CD4-positive, alpha-beta T cell treated with Interleukin-4 for 4 hours (primary cell): ENCODE results near the gene KIR3DL3.
"Not testable (repeated sequence)": the region's sequence is repeated elsewhere in the genome, so short reads cannot be mapped to it uniquely, and the experiment has no call there.

Source experiments
- DNase-seq: peaks from one replicate; pipeline ENCODE4 v3.0.0-alpha.2; 2020

KIR3DL3 gene

DNA sequence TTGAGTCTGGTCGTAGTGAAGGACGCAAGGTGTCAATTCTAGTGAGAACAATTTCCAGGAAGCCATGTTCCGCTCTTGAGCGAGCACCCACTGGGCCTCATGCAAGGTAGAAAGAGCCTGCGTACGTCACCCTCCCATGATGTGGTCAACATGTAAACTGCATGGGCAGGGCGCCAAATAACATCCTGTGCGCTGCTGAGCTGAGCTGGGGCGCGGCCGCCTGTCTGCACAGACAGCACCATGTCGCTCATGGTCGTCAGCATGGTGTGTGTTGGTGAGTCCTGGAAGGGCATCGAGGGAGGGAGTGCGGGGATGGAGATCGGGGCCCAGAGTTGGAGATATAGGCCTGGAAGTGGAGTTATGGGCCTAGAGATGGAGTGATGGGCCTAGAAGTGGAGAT is 14.1 kb downstream of the KIR3DL3 start, which contains the start of gene KIR2DL3:
Gene KIR2DL3, plus strand, starts transcription at position 208 of the 400 bp plus-strand sequence. Its CDS starts 33 bp downstream, at position 241.
- not testable (repeated sequence) for DNase-seq

GRCh38 chr19:54738715-54739114 is 14.5 kb downstream of the KIR3DL3 start:
- no peak for DNase-seq

- no peak for DNase-seq
Measured at GRCh38 chr19:54739587-54740497, 15.6 kb downstream of the KIR3DL3 start.

- DNase-seq, result not testable (repeated sequence)
Measured at GRCh38 chr19:54741950-54742349, 17.7 kb downstream of the KIR3DL3 start.

- DNase-seq, result not testable (repeated sequence)
Measured at GRCh38 chr19:54744080-54744479, 19.8 kb downstream of the KIR3DL3 start.

DNA sequence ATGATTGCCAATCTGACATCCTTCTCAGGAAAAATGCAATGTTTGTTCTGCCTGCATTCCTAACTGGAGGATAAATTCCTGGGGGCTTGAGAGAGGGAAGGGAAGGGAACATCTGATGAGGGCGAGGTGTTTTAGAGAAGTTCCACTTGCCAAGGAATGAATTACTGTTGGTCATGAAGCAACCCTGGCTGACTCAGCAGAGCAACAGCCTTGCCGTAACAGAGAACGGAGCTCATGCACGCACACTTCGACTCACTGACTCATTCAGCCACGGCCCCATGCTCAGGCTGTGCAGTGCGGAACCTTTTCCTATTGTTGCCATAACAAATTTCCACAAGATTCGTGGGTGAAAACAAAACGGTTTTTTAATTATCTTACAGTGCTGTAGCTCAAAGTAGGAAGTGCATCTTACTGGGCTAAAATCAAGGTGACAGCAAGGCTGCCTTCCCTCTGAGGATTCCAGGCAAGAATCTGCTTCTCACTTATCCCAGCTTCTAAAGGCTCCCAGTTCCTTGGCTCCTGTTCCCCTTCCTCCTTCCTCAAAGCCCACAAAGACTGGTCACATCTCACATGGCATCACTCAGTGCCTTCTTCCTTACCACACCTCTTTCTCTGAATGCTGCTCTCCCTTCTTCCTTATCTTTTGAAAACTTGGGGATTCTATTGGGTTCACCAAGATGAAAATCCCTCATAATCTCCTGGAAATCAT is 23.5 kb downstream of the KIR3DL3 start:
- DNase-seq, result not testable (repeated sequence)

DNA sequence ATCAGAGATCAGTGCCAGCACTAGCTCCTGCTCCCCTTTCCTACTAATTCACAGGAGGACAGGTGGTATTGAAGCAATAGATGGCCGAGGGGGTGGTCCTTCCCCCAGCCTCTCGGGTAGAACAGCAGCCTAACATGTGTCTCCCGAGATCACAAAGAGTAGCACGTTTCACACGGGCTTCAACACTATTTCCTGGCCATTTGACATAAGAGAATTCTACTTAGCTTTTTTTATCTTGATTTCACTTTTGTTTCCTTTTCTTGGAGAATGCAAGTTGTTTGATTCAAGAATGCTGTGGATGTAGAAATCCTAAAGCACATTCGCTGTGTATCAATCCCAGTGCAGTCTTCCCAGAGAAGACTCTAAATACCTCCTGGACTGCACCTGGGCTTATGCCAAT is 26.0 kb downstream of the KIR3DL3 start:
- not testable (repeated sequence) for DNase-seq

DNA sequence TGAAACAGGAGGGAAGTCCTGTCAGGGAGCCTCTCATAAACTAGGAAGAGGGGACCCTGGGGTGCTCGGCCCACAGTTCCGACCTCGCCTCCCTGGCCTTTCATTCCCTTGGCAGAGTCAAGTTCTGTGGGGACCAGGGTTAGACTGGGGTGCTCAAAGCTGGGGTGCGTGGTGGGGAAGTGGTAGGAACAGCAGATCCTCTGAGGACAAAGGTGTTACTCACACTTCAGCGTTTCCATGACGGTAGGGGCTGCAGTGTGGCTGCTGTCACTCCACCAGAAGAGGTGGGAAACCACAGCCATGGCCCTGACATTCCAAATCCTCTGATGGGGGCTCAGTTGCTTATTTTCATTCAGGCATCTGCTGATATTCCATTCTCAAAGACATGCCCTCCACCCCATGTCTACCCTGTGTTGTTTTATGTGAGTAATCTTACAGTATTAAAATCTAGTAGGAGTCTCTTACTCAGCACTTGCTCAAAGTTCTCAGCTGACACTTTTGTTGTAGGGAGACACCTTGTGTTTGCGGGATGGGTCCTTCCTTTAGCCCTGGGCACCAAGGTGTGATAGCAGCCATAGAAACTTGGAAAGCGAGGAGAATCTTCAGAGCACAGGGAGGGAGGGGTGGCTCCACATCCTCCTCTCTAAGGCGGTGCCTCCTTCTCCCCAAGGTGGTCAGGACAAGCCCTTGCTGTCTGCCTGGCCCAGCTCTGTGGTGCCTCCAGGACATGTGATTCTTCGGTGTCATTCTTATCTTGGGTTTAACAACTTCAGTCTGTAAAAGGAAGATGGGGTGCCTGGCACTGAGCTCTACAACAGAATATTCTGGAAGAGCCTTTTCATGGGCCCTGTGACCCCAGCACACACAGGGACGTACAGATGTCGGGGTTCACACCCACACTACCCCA is 32.2 kb downstream of the KIR3DL3 start:
- DNase-seq, result not testable (repeated sequence)

DNA sequence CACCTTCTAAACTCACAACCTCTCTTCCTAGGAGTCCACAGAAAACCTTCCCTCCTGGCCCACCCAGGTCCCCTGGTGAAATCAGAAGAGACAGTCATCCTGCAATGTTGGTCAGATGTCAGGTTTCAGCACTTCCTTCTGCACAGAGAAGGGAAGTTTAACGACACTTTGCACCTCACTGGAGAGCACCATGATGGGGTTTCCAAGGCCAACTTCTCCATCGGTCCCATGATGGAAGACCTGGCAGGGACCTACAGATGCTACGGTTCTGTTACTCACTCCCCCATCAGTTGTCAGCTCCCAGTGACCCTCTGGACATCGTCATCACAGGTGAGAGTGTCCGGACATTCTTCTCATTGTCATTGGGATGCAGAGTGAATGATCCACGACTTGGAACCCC is 34.3 kb downstream of the KIR3DL3 start:
- DNase-seq, result not testable (repeated sequence)

DNA sequence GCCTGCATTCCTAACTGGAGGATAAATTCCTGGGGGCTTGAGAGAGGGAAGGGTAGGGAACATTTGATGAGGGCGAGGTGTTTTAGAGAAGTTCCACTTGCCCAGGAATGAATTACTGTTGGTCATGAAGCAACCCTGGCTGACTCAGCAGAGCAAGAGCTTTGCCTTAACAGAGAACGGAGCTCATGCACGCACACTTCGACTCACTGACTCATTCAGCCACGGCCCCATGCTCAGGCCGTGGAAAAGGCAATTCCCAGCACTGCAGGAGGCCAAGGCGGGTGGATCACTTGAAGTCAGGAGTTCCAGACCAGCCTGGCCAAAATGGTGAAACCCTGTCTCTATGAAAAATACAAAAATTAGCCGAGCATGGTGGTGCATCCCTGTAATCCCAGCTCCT is 40.0 kb downstream of the KIR3DL3 start:
- DNase-seq, result not testable (repeated sequence)

GRCh38 chr19:54766464-54766863 is 42.2 kb downstream of the KIR3DL3 start:
- DNase-seq, result not testable (repeated sequence)

GRCh38 chr19:54769646-54770045 is 45.4 kb downstream of the KIR3DL3 start, which contains the start of gene KIR2DL1:
Gene KIR2DL1, plus strand, starts transcription at chr19:54769793. Its CDS starts 58 bp downstream, at chr19:54769851.
- DNase-seq, result not testable (repeated sequence)

DNA sequence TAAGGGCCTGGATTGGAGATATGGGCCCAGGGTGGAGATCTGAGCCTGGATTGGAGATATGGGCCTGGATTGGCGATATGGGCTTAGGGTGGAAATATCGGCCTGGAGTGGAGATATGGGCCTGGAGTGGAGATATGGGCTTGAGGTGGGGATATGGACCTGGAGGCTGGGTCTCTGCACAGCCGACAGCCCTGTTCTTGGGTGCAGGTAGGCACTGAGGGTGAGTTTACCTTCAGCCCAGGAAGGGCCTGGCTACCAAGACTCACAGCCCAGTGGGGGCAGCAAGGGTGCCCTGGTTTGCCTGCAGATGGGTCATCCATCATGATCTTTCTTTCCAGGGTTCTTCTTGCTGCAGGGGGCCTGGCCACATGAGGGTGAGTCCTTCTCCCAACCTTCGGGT is 46.3 kb downstream of the KIR3DL3 start:
- DNase-seq, result not testable (repeated sequence)

- DNase-seq, result not testable (repeated sequence)
Measured at GRCh38 chr19:54771018-54771960, 47.0 kb downstream of the KIR3DL3 start.

DNA sequence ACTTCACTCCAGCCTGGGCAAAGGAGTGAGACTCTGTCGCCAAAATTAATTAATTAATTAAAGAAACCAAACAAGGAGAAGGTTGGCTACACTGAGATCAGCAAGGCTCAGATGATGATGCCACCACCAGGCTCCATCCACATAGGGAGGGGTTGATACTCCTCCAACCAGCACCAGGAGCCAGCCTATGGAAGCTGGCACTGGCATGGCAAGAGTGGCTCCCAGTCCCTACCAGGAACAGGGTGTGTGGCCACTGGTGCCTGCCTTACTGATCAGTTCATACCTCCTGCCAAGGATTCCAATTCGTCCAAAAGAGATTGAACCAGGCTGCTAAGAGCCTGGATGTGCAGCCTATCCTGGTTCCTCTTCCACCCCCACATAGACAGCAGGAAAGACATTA is 48.4 kb downstream of the KIR3DL3 start:
- DNase-seq, result not testable (repeated sequence)

DNA sequence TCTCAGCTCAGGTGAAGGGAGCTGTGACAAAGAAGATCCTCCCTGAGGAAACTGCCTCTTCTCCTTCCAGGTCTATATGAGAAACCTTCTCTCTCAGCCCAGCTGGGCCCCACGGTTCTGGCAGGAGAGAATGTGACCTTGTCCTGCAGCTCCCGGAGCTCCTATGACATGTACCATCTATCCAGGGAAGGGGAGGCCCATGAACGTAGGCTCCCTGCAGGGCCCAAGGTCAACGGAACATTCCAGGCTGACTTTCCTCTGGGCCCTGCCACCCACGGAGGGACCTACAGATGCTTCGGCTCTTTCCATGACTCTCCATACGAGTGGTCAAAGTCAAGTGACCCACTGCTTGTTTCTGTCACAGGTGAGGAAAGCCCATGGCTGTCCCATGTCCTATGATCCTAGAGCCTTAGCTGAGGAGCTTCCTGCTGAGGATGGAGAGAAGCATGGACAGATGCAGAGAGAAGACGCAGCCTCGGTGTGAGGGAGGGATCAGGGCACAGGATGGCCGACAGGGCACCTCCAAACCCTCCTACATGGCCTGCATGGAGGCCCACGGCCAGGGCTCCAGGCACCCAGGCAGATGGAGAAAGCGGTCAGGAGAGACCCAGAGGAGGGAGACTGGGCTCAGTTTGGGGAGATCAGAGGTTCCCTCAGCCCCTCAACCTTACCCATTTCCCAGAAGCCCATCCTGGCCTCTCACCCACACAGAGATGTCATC is 51.0 kb downstream of the KIR3DL3 start:
- not testable (repeated sequence) for DNase-seq

GRCh38 chr19:54775830-54776229 is 51.6 kb downstream of the KIR3DL3 start:
- DNase-seq, result not testable (repeated sequence)

GRCh38 chr19:54777851-54778250 is 53.6 kb downstream of the KIR3DL3 start:
- not testable (repeated sequence) for DNase-seq

DNA sequence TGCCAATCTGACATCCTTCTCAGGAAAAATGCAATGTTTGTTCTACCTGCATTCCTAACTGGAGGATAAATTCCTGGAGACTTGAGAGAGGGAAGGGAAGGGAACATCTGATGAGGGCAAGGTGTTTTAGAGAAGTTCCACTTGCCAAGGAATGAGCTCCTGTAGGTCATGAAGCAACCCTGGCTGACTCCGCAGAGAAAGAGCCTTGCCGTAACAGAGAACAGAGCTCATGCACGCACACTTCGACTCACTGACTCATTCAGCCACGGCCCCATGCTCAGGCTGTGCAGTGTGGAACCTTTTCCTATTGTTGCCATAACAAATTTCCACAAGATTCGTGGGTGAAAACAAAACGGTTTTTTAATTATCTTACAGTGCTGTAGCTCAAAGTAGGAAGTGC is 54.7 kb downstream of the KIR3DL3 start:
- not testable (repeated sequence) for DNase-seq

GRCh38 chr19:54782916-54783315 is 58.7 kb downstream of the KIR3DL3 start:
- not testable (repeated sequence) for DNase-seq
